HTR-8/SVneo (cell line): ENCODE results near the gene THBS3.
"Not testable (repeated sequence)": the region's sequence is repeated elsewhere in the genome, so short reads cannot be mapped to it uniquely, and the experiment has no call there.

Experiments used
- DNase-seq: peaks from one replicate; pipeline ENCODE4 v3.0.0; 2011; ENCODE audit warnings: low spot score, mixed read lengths; ENCODE audit not compliant: insufficient read length
- FAIRE-seq: peaks from 2 replicates; lab custom pipeline; 2011; peaks lifted over from hg19 to GRCh38; lab: Jason Lieb, UNC

The THBS3 gene

GRCh38 chr1:155207806-155208540, at the start of gene THBS3:
THBS3 (minus strand) TSS chr1:155207897; CDS start chr1:155207876, 21 bp downstream.
- FAIRE-seq, result no peak
- DNase-seq, result no peak

DNA sequence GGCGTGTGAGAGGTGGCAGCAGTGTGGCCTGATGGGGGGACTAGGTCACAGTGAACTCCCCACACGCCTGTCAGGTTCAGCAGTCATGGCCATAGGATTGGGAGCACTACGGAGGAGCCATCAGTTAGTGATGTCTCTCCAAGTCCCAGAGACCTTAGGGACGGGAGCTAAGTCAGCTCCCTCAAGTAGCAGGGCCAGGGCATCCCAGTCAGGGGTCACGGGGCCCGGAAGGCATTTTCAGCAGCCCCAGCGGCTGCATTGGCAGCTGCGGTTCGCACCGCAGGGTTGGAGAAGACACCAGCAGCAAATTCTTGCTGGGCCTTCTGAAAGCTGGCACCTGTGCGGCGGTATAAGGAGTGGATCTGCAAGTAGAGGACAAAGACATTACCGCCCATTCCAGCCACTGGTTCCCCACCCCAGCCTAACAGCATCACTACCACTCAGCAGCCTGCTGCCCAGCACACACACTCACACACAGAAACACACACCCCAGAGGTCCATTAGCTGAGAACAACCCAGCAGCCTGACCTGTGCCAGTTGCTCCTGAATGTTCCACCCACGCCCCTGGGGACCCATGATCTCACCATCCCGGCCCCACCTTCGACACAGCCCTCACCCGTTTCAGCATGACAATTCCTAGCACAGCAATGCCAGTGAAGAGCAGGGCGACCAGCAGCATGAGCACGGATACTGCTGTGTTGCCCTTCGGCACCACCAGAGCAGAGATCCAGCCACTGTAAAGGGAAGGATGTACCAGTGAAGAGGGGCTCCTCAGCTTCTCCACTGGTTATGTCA, 48.6 kb upstream of the THBS3 start:
- no peak for FAIRE-seq

GRCh38 chr1:155255243-155256007, 47.7 kb upstream of the THBS3 start, which contains the start of gene ENTREP3:
ENTREP3 (minus strand) TSS chr1:155255483; CDS start chr1:155254877, 606 bp downstream.
- DNase-seq (peak; percentile 76), FAIRE-seq (no peak)

More for the DNA sequence above, 48.6 kb upstream of the THBS3 start:
- no peak for DNase-seq

- DNase-seq (no peak), FAIRE-seq (no peak)
Observed at GRCh38 chr1:155254714-155255242, 47.1 kb upstream of the THBS3 start.

- no peak for FAIRE-seq
- no peak for DNase-seq
Observed at GRCh38 chr1:155254228-155254713, 46.6 kb upstream of the THBS3 start.

- FAIRE-seq (no peak), DNase-seq (no peak)
Observed at GRCh38 chr1:155253797-155254196, 46.1 kb upstream of the THBS3 start.

DNA sequence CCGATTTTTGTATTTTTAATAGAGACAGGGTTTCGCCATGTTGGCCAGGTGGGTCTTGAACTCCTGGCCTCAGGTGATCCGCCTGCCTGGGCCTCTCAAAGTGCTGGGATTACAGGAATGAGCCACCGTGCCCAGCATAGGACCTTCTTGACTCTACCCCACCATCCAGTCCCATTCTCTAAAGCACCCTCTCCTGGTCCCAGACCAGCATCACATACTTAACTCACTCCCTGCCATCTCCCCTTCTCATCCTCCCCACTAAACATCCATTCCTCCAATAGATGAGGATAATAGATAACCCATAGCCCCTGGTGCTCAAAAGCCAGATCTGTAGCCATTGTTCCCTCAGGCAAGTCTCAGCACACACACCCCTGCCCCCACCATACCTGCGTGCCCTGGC, 45.5 kb upstream of the THBS3 start:
- no peak for DNase-seq
- FAIRE-seq, result no peak

- DNase-seq, result no peak
- no peak for FAIRE-seq
Observed at GRCh38 chr1:155251566-155251965, 43.9 kb upstream of the THBS3 start.

DNA sequence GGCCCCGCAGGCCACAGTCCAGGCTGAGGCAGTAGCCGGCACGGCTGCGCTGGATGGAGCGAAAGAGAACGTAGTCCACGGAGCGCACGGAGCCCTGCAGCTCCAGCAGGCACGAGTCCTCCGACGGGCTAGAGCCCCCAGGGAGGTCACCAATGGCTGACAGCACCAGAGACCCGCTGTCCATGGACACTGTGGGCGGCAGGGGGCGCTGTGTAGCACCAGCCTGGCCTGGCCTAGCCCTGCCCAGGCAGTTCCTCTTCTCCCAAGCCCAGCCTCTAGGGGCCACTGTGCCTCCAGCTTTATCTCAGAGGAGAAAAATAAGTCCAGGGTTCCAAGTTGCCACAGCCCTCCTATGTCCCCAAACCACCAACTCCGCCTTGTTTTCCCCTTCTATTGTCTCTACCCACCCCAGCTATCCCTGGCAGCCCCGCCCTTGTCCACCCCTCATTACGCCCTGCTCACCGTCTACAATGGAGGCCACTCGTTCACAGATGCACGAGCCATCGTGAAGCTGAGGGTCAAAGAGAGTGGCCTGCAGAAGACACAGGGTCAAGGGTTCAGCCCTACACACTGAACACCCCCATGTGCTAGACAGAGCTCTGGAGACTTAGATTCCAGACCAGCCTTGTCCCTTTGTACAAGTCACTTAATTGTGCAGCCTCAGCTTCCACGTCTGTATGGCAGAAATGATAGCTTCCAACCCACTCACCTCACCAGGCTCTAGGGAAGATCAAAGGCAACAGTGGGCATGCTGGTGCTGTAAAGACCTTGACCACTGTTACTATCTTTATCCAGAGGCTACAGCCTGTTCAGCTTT, 43.1 kb upstream of the THBS3 start:
- FAIRE-seq, result no peak
- DNase-seq, result peak; percentile 87

DNA sequence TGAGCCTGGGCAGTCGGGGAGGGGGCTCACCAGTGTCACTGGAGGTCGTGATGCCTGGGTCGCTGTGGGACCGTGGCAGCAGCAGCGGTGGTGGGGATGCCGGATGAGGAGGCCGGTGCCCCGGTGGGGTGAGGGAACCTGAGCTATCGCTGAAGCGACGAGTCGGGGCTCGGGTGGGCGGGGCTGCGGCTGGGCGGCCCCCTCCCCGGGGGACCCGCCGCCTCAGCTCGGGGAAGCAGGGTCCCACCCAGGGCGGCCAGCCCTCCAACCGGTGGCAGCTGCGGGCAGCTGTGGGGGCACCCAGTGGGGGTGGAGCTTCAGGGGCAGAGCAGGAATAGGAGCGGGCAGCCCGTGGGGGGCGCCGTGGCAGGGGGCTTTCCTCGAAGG, 42.5 kb upstream of the THBS3 start:
- DNase-seq (no peak), FAIRE-seq (no peak)

DNA sequence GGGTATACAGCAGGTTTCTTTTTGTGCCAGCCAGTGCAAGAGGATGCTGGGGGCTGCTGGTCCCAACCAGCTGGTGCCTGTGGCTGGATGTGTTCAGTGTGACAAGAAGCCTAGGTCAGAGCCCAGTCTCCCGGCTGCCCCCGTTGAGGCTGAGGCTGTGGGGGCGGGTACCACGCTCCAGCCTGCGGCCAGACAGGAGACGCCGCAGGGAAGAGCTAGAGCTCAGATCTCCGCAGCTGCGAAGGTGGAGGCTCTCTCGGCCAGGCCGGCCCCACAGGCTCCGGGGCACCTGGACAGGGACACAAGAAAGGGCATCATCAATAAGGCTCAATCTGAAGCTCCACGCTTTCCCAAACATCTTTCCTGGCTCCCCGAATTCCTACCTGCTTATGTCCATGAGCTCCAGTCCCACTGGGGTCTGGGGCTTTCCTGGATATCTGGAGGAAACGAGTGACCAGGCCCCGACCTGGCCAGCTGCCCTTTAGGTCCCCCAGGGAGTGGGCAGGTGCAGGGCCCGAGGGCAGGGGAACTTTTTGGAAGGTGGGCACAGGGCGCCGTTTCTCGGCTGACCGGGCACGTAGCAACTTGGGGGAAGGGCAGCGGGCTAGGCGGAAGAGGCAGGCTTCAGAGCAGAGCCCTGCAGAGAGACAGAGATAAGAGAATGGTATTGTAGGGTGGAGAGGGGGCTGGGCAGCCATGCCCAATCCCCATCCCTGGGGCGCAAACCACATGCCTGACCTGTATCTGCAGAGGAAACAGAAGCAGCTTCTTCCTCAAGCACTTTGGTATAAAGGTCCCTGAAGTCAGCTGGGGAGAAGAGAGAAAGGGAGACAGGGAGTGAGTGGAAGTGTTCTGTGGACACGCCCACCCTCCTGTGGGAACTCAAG, 40.2 kb upstream of the THBS3 start:
- FAIRE-seq (no peak), DNase-seq (no peak)

DNA sequence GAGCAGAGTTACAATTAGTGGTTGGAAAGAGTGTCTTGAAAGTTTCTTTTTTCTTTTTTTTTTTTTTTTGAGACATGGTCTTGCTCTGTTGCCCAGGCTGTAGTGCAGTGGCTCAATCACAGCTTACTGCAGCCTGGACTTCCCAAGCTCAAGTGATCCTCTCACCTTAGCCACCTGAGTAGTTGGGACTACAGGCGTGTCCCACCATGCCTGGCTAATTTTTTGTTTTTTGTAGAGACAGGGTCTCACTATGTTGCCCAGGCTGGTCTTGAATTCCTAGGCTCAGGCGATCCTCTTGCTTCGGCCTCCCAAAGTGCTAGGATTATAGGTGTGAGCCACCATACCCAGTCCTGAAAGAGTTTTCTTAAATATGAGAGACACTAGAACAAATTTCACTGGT, 39.1 kb upstream of the THBS3 start:
- not testable (repeated sequence) for DNase-seq, FAIRE-seq

GRCh38 chr1:155245163-155245524, 37.4 kb upstream of the THBS3 start:
- FAIRE-seq (no peak), DNase-seq (no peak)

GRCh38 chr1:155244368-155245162, 36.9 kb upstream of the THBS3 start:
- FAIRE-seq (no peak), DNase-seq (peak; percentile 94)

- FAIRE-seq (no peak), DNase-seq (no peak)
Observed at GRCh38 chr1:155242805-155243358, 35.2 kb upstream of the THBS3 start.

DNA sequence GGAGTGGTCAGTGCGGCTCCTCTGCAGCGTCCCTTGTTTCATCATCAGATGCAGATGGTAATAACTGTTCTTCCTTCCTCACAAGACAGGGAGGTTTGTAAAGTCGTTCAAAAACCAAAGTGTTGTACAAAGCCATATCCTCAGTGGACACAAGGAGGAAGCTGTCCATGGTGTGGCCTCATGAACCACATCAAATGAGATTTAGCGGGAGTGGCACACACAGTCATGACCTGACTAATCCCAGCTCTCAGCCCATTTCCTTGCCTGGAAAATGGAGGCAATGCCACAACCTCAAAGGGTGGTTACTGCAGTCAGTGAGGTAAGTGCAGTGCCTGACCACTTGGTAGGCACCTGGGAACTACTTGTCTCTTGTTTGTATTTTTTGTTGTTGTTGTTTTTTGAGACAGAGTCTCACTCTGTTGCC, 34.2 kb upstream of the THBS3 start:
- DNase-seq, result no peak

GRCh38 chr1:155241069-155241679, 33.5 kb upstream of the THBS3 start:
- DNase-seq (peak; percentile 72), FAIRE-seq (no peak)

More for the DNA sequence above, 34.2 kb upstream of the THBS3 start:
- FAIRE-seq, result no peak
